Adrenal gland (tissue), 5 donors: ENCODE data around the gene FGF19.

ENCODE experiments used
- POLR2A ChIP-seq, 2 donors: fragments of 450-650 bp; IDR thresholded peaks; one replicate each; pipeline ENCODE4 v1.6.1; 2017; ENCODE audit warnings: antibody characterized with exemption in 2 of 2, mild to moderate bottlenecking in 2 of 2, moderate library complexity in 1 of 2
- TF ChIP-seq, protein P1 (sequence below), 6 experiments: fragments of 450-650 bp in 4 of 6; fragments of 200-600 bp in 2 of 6; sonication (generic) in 1 of 6; IDR thresholded peaks; 1 replicate in 5 of 6; 2 replicates in 1 of 6; pipeline versions ENCODE4 v1.5.1 to v1.8.0; 2016 to 2021; ENCODE audit warnings: antibody characterized with exemption in 6 of 6, mild to moderate bottlenecking in 2 of 6, moderate library complexity in 1 of 6
- donor health status: DM: no; HTN: no; CAD: no.

DNA sequence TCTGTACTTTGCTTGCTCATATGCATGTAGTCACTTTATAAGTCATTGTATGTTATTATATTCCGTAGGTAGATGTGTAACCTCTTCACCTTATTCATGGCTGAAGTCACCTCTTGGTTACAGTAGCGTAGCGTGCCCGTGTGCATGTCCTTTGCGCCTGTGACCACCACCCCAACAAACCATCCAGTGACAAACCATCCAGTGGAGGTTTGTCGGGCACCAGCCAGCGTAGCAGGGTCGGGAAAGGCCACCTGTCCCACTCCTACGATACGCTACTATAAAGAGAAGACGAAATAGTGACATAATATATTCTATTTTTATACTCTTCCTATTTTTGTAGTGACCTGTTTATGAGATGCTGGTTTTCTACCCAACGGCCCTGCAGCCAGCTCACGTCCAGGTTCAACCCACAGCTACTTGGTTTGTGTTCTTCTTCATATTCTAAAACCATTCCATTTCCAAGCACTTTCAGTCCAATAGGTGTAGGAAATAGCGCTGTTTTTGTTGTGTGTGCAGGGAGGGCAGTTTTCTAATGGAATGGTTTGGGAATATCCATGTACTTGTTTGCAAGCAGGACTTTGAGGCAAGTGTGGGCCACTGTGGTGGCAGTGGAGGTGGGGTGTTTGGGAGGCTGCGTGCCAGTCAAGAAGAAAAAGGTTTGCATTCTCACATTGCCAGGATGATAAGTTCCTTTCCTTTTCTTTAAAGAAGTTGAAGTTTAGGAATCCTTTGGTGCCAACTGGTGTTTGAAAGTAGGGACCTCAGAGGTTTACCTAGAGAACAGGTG lies 51.8 kb downstream of the FGF19 start:
- TF ChIP-seq, protein P1, sequence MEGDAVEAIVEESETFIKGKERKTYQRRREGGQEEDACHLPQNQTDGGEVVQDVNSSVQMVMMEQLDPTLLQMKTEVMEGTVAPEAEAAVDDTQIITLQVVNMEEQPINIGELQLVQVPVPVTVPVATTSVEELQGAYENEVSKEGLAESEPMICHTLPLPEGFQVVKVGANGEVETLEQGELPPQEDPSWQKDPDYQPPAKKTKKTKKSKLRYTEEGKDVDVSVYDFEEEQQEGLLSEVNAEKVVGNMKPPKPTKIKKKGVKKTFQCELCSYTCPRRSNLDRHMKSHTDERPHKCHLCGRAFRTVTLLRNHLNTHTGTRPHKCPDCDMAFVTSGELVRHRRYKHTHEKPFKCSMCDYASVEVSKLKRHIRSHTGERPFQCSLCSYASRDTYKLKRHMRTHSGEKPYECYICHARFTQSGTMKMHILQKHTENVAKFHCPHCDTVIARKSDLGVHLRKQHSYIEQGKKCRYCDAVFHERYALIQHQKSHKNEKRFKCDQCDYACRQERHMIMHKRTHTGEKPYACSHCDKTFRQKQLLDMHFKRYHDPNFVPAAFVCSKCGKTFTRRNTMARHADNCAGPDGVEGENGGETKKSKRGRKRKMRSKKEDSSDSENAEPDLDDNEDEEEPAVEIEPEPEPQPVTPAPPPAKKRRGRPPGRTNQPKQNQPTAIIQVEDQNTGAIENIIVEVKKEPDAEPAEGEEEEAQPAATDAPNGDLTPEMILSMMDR (IDR thresholded peaks at IDR 0.05), result no peak
- TF ChIP-seq POLR2A (IDR thresholded peaks at IDR 0.05), result no peak
